Measurements from ENCODE around the gene NXPH1.
"Not testable (repeated sequence)": the region's sequence is repeated elsewhere in the genome, so short reads cannot be mapped to it uniquely, and the experiment has no call there.

NXPH1 gene

GRCh38 chr7:8731756-8732155, 298.3 kb downstream of the NXPH1 start:
- not testable (repeated sequence) for DNase-seq

- no peak for DNase-seq
These were observed 306.4 kb downstream of the NXPH1 start for GRCh38 chr7:8739837-8740236.

- DNase-seq = no peak
These were observed 309.4 kb downstream of the NXPH1 start for GRCh38 chr7:8742837-8743236.

DNA sequence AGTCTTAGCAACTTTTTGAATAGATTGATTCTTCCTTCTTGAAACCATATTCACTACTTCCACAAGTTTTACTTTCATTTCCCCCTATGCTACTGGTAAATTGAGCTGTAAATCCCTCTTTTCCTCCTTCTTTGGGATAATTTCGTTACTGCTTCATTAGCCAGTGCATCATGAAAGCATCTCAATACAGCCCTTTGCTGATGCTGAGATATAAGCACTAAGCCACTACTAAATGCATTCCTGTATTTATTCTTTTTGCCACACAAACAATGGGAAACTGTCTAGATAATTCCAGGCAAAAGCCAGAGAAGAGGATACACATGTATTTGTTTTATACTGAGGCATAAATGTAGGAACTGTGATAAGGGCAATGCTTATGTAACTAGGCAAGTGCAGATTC, 313.9 kb downstream of the NXPH1 start:
- no peak for DNase-seq

DNA sequence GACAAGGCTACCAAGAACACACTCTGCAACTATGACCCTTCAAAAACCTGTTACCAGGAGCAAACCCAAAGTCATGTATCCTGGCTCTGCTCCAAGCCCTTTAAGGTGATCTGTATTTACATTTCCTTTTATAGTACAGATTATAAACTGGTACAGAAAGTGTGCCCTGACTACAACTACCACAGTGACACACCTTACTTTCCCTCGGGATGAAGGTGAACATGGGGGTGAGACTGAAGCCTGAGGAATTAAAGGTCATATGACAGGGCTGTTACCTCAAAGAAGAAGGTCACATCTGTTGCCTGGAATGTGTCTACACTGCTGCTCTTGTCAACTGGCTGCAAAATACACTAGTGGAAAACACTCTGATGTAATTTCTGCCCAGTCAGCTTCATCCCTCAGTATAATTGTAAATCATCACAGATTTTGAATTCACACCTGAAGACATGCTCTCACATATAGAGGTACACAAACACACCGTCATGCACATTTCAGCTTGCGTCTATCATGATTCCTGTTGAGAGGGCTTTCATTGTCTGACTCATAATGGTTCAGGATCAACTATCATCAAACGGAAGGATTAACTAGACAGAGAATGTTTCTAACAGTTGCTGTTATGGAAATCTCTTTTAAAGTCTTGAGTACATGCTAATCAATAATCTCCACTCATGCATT, 318.3 kb downstream of the NXPH1 start:
- no peak for DNase-seq

DNA sequence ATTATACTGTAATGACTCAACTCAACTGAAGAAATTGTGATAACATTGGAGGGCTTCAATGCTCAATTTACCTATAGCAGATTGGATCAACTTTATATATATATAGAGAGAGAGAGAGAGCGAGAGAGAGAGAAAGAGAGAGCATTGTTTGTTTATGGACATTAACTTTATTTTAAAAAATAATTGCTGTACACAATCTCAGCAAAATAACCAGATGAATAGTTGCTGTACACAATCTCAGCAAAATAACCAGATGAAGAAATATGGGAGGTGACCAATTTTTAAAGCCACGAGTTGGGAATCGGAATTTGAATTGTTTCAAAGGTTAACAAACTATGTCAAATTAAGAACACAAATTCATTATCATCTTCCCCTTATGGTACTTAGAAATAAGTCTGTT, 319.9 kb downstream of the NXPH1 start:
- DNase-seq = no peak

DNA sequence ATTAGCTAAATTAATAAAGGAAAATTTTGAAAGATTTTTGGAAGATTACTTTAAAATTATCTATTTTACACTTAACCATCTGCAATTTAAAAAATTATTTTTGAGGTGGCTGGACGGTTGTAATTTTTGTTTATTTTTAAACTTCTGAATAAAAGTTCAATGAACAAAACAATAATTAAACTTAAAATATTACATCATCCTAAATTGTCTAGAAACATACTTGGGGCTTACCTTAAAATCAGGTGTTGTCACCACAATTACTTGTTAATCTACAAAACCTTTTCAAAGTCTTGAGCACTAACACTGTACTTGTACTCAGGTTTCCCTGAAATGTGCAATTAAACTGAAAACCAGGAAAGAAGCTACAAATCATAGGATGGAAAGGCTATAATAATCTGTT, 328.3 kb downstream of the NXPH1 start:
- DNase-seq = no peak

GRCh38 chr7:8762803-8763202, 329.4 kb downstream of the NXPH1 start:
- DNase-seq = no peak

DNA sequence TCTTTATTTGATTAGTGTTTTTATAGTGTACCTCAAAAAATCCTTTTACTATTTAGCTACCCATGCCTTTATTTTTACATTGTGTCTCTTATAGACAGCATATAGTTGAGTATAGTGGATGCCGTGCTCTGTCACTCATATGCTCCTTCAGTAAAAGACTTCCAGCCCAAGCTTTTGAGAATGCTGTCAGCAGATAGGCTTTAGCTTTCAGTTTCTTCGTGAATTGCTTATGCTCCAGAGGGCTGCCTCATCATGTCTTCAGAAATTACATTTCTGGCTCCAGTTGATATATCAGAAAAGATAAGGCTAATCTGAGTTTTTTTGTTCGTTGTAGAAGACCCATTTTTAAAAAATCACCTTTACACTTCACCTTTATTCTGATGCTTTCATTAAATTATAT, 332.0 kb downstream of the NXPH1 start:
- DNase-seq = no peak

DNA sequence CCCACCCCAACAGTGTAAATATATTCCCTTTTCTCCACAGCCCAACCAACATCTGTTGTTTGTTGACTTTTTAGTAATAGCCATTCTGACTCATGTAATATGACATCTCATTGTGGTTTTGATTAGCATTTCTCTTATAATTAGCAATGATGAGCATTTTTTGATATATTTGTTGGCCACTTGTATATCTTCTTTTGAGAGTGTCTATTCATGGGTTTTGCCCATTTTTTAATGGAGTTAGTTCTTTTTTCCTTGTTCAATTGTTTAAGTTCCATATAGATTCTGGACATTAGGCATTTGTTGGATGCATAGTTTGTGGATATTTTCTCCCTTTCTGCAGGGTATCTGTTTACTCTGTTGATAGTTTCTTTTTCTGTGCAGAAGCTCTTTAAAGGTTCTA, 340.1 kb downstream of the NXPH1 start:
- no peak for DNase-seq

DNA sequence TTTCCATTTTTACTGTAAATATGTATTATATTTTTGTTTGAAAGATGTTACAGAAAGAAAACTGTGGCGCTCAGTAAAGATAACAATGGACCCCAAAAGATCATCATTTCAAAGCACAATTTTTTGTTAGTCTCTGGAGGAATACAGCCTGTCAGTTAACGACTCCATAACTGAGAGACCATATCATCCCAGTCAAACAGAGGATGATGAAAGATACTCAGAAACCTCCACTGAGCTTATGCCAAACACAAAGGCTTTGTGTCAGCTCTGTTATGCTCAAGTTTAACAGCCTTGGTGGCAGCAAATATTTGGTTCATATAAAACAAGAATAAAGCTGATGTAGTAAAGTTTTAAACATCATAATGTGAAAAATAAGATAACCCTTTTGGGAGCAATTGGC, 345.1 kb downstream of the NXPH1 start:
- no peak for DNase-seq

- DNase-seq = no peak
These were observed 347.8 kb downstream of the NXPH1 start for GRCh38 chr7:8781166-8781565.

GRCh38 chr7:8783229-8783628, 349.8 kb downstream of the NXPH1 start:
- DNase-seq = no peak

GRCh38 chr7:8785081-8785480, 351.7 kb downstream of the NXPH1 start:
- DNase-seq = no peak

GRCh38 chr7:8800986-8801385, 367.6 kb downstream of the NXPH1 start:
- no peak for DNase-seq
